Effector CD8-positive, alpha-beta T cell (primary cell): ENCODE data around the gene CRELD1.
"Not testable (repeated sequence)": the region's sequence is repeated elsewhere in the genome, so short reads cannot be mapped to it uniquely, and the experiment has no call there.

Source experiments
- DNase-seq: peaks from one replicate; lab custom pipeline; 2025; lab: John Stamatoyannopoulos, UW

CRELD1 gene

DNA sequence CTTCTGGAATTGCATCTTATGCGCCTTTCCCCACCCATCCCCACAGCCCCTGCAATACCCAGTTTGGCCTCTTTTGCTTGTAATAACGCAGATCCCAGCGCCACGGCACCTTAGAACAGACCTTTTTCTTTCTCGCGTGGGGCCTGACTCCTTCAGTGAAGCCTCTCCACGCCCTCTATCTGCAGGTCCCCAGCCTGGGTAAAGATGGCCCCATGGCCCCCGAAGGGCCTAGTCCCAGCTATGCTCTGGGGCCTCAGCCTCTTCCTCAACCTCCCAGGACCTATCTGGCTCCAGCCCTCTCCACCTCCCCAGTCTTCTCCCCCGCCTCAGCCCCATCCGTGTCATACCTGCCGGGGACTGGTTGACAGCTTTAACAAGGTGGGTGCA is 594 bp downstream of the CRELD1 start:
- DNase-seq: no peak

DNA sequence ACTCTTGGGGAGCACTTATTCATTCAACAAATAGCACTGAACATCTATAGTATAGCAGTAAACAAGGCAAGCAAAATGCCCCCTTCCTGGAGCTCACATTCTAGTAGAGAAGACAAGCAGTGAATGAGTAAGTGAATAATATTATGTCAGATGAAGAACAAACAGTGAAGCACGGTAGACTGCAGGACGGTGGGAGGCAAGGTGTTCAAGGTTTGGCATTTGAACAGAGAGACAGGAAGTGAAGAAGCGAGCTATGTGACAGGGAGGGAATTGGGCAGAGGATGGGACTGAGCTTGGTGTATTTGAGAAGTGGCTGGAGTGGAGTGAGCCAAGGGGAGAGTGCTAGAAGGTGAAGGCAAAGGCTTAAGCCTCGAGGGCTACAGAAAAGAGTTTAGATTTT is 1.4 kb downstream of the CRELD1 start:
- DNase-seq: no peak

GRCh38 chr3:9935966-9936510 is 2.4 kb downstream of the CRELD1 start:
- DNase-seq: no peak

DNA sequence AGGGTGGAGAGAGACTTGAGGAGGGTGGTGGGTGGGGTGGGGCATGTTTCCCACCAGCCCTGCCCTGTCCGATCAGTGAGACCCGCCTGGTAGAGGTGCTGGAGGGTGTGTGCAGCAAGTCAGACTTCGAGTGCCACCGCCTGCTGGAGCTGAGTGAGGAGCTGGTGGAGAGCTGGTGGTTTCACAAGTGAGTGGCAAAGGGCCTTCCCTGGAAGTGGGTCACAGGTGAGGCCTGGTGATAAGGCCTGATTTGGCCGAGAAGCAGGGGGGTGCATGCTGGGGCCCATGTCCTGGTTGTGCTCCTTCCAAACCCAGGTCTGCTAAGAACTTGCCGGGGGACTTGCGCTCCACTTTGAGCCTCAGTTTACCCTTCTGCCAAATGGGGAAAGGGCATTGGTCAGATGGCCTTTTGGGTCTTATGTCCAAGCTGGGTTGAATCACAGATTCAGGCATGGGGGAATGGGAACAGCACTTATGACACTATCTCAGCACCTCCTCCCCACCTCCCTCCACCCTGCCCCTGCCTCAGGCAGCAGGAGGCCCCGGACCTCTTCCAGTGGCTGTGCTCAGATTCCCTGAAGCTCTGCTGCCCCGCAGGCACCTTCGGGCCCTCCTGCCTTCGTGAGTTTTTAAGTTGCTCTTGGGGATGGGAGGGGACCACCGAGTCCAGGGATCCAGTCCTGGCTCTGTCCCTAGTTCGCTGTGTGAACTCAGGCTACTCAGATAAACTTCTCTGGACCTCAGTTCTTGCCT is 4.0 kb downstream of the CRELD1 start:
- DNase-seq: no peak

- no peak for DNase-seq
Measured at GRCh38 chr3:9938966-9939365, 5.3 kb downstream of the CRELD1 start.

- DNase-seq: not testable (repeated sequence)
Measured at GRCh38 chr3:9939906-9940305, 6.3 kb downstream of the CRELD1 start.

GRCh38 chr3:9940746-9941145 is 7.1 kb downstream of the CRELD1 start:
- no peak for DNase-seq

- no peak for DNase-seq
Measured at GRCh38 chr3:9942164-9942563, 8.5 kb downstream of the CRELD1 start.

DNA sequence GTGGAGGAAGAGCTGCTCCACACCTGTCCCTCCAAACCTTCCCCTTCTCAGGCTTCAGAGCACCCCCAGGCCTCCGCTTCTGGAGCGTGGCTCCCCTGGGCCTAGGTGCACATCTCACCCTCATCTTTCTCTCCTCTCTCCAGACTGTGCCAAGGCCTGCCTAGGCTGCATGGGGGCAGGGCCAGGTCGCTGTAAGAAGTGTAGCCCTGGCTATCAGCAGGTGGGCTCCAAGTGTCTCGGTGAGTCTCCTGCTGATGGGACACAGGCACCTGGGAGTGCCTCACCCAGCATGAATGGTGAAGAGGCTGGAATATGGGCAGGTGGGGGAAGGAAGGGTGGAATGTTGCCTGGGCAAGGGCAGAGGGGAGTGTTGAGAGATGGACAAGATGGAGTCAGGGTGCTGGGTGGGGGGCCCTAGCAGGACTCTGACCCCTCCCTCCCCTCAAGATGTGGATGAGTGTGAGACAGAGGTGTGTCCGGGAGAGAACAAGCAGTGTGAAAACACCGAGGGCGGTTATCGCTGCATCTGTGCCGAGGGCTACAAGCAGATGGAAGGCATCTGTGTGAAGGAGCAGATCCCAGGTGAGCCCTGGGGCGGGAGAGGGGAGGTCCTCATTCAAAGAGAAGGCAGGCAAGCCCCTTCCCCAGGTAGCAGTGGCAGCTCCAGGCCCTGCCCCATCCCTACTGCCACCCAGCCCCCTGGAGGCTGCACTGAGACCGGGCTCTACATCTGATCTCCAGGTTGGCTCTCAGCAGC is 9.5 kb downstream of the CRELD1 start:
- DNase-seq: no peak

- no peak for DNase-seq
Measured at GRCh38 chr3:9944271-9944670, 10.6 kb downstream of the CRELD1 start.

GRCh38 chr3:9945358-9945757 is 11.7 kb downstream of the CRELD1 start:
- no peak for DNase-seq

- peak; percentile 71 for DNase-seq
Measured at GRCh38 chr3:9946112-9947024, 12.7 kb downstream of the CRELD1 start.

DNA sequence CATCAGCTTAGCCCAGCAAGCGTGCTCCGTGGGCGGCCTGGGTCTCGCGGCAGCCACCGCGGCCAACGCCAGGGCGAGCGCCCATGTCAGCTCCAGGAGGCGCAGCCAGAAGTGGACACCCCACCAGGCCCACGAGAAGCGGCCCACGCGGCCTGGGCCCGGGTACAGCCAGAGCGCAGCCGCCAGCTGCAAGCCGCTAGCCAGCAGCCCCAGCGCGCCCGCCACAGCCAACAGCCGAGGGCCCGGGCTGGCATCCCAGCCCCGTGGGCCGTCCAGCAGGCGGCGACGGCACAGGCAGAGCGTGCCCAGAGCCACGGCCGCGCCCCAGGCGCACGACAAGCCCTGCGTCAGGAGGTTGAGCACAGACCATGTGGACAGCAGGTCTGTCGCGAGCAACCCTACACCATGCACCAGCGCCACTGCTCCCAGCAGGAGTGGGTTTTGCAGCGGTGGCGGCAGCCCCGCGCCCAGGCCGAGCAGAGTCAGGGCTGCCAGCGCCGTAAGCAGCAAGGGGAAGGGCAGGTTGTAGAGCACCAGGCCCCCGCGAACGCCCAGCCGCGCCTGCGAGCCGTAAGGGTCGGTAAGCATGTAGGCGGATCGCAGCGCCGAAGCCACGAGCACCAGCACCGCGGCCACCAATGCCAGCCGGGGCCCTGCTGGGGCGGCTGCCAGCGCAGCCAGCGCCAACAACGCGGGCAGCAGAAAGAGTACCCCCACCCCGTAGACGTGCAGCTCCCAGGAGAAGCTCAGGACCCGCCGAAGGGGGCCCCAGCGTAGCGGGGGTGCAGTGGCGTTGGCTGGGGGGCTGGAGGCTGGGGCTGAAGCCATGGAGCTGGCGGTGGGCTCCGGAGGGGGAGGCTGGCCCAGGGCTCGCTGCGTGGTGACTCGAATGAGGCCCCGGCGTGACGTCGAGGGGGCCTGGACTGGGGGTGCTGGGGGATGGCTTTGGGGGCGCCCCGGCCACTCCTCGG is 13.7 kb downstream of the CRELD1 start:
- DNase-seq: no peak

- DNase-seq: no peak
Measured at GRCh38 chr3:9948586-9948985, 15.0 kb downstream of the CRELD1 start.

GRCh38 chr3:9949115-9949514 is 15.5 kb downstream of the CRELD1 start:
- no peak for DNase-seq

DNA sequence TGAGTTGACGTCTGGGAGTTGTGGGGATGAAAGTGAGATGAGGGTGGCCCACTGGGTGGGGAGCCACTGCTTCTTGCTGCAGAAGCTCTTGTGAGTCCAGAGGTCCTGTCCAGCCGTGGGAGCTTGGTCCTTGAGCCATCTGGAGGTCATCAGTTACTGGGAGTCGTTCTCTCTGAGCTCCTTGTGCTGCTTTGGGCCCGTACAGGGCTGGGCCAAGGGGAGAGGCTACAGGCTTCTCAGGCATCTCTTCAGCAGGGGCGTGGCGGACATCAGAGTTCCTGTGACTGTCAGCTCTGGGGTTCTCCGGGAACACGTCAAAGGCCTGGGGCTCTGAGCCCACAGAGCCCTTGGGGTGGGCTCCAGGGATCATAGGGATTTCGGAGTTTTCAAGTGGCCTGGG is 16.0 kb downstream of the CRELD1 start:
- no peak for DNase-seq

- DNase-seq: no peak
Measured at GRCh38 chr3:9951126-9951525, 17.5 kb downstream of the CRELD1 start.

- DNase-seq: no peak
Measured at GRCh38 chr3:9951598-9951961, 17.9 kb downstream of the CRELD1 start.

DNA sequence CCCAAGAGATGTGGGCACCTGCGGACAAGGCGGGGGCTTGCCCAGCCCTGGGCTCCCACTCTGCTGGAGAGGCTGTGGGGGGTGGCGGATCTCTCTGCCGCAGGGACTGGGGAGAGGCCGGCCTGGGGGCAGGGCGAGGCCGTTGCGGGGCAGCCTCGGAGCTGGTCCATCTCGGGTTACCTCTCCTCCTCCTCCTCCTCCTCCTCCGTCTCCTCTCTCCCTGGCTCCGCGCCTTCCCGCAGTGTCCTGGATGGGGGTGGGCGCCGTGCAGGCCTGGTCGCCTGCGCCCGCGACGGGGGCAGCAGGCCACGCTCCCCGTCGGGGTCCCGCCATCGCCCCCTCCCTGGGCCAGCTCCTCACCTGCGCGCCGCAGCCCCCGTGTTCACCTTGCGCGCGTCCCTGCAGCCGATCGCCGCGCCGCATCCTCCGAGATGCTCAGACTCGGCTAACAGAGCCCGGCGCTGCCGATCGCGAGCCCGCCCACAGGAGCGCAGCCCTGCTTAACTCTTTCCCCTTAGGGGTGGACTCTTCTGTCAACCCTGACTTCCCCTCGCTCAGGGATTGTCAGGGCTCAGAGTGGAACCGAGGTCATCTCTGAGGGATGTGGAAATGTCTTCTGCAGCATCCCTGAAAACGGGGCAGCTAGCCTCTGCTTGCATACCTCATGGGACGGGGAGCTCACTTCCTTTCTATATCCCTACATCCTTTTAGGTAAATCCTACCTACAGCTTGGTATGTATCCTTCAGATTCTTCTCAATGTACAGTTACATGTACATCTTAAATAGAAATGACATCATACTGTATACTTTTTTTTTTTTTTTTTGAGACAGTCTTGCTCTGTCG is 18.6 kb downstream of the CRELD1 start, which contains the start of gene PRRT3:
PRRT3 (minus strand) TSS at position 447 of the 844 bp plus-strand sequence. CDS start 2,293 bp downstream, outside the sequence.
- DNase-seq: peak; percentile 11

- DNase-seq: no peak
Measured at GRCh38 chr3:9955067-9955502, 21.5 kb downstream of the CRELD1 start.
